Right kidney (tissue), 1 donor: ENCODE measurements around the gene SLFN13.
A peak's percentile ranks its signal among the peaks of the same experiment; 100 is the strongest.
"Not testable (repeated sequence)": the region's sequence is repeated elsewhere in the genome, so short reads cannot be mapped to it uniquely, and the experiment has no call there.

ENCODE experiments used
- DNase-seq: peaks from one replicate; pipeline ENCODE4 v3.0.0-alpha.2; 2016

The SLFN13 gene

GRCh38 chr17:35432176-35433074 is 16.1 kb downstream of the SLFN13 start, which contains the start of gene SLFN12:
TSS of gene SLFN12 (minus strand) at chr17:35432500. CDS start at chr17:35423028, 9,472 bp downstream.
- peak; percentile 76 for DNase-seq

GRCh38 chr17:35429702-35430101 is 18.9 kb downstream of the SLFN13 start:
- no peak for DNase-seq

- no peak for DNase-seq
Measured at GRCh38 chr17:35428229-35428628, 20.3 kb downstream of the SLFN13 start.

GRCh38 chr17:35423761-35424160 is 24.8 kb downstream of the SLFN13 start:
- no peak for DNase-seq

- DNase-seq: not testable (repeated sequence)
Measured at GRCh38 chr17:35421069-35421468, 27.5 kb downstream of the SLFN13 start.

GRCh38 chr17:35416659-35417058 is 31.9 kb downstream of the SLFN13 start:
- DNase-seq: no peak

- DNase-seq: not testable (repeated sequence)
Measured at GRCh38 chr17:35414707-35415106, 33.9 kb downstream of the SLFN13 start.

GRCh38 chr17:35414247-35414646 is 34.3 kb downstream of the SLFN13 start:
- no peak for DNase-seq

GRCh38 chr17:35407531-35407930 is 41.0 kb downstream of the SLFN13 start:
- no peak for DNase-seq

GRCh38 chr17:35406568-35406967 is 42.0 kb downstream of the SLFN13 start:
- no peak for DNase-seq

GRCh38 chr17:35404360-35404759 is 44.2 kb downstream of the SLFN13 start:
- DNase-seq: no peak

- not testable (repeated sequence) for DNase-seq
Measured at GRCh38 chr17:35393783-35394182, 54.8 kb downstream of the SLFN13 start.

- DNase-seq: no peak
Measured at GRCh38 chr17:35390663-35391062, 57.9 kb downstream of the SLFN13 start.

- DNase-seq: no peak
Measured at GRCh38 chr17:35390156-35390555, 58.4 kb downstream of the SLFN13 start.

- no peak for DNase-seq
Measured at GRCh38 chr17:35387496-35387895, 61.1 kb downstream of the SLFN13 start.
